Right atrium auricular region (tissue), 2 donors: ENCODE measurements around the gene SMG6. TPM values are rescaled to one million over a fixed set of nuclear protein-coding genes. Genes with fewer than 3 reads are reported as not detected.

Experiments used
- DNase-seq: peaks from one replicate; pipeline ENCODE4 v3.0.0-alpha.2; 2019; ENCODE audit warnings: low spot score
- H3K27ac ChIP-seq, 2 donors: fragments of 200-600 bp; sonication (generic); 1 replicate in 1 of 2; 2 replicates in 1 of 2; pipeline ENCODE4 v1.5.1; 2016 to 2019
- H3K27me3 ChIP-seq, 2 donors: fragments of 200-600 bp; sonication (generic); one replicate each; pipeline versions ENCODE4 v1.5.1 to v1.6.0; 2017 to 2019
- H3K36me3 ChIP-seq: fragments of 200-600 bp; sonication (generic); one replicate; pipeline ENCODE4 v1.5.1; 2016
- H3K4me1 ChIP-seq, 2 donors: fragments of 200-600 bp; sonication (generic); one replicate each; pipeline versions ENCODE4 v1.5.1 to v1.6.0; 2017 to 2019
- H3K4me3 ChIP-seq, 2 donors: fragments of 200-600 bp; sonication (generic); 1 replicate in 1 of 2; 2 replicates in 1 of 2; pipeline ENCODE4 v1.5.1; 2017 to 2019; ENCODE audit warnings: mild to moderate bottlenecking in 1 of 2, moderate library complexity in 1 of 2
- H3K9me3 ChIP-seq, 2 donors: fragments of 200-600 bp; sonication (generic); one replicate each; pipeline ENCODE4 v1.5.1; 2019
- CTCF ChIP-seq, 2 donors: fragments of 200-600 bp; sonication (generic); IDR thresholded peaks; one replicate each; pipeline ENCODE4 v1.5.1; 2019; ENCODE audit warnings: antibody characterized with exemption in 2 of 2
- total RNA-seq, 2 donors: library from RNA; depleted of rRNA; stranded (reverse); fragments of >200 nt; gene quantifications; one replicate each; pipeline ENCODE4 v1.1.0, GENCODE V29; 2016

SMG6 gene
- total RNA-seq, 2 donors from 2014 or later, result 18.2 to 29.3 TPM

GRCh38 chr17:2188971-2189630, 114.5 kb downstream of the SMG6 start:
- Histone ChIP-seq H3K4me1 (peaks cover 0 to 46% of the 10 kb centered on the region in 2 donors), H3K9me3 (no peaks in the 10 kb centered on the region), H3K36me3 (peaks cover 8% of the 10 kb centered on the region), H3K27ac (peak overlapping the region; percentile 60 to 83), H3K4me3 (no peak overlapping the region), H3K27me3 (no peaks in the 10 kb centered on the region)
- TF ChIP-seq CTCF (IDR thresholded peaks at IDR 0.05), result no peak
- no peak for DNase-seq

- DNase-seq, result no peak
- Histone ChIP-seq H3K36me3 (peaks cover 8% of the 10 kb centered on the region), H3K4me1 (peaks cover 0 to 49% of the 10 kb centered on the region in 2 donors), H3K4me3 (no peak overlapping the region), H3K27ac (no peak overlapping the region), H3K9me3 (no peaks in the 10 kb centered on the region), H3K27me3 (no peaks in the 10 kb centered on the region)
- no peak for TF ChIP-seq CTCF (IDR thresholded peaks at IDR 0.05)
Observed at GRCh38 chr17:2187758-2188157, 115.8 kb downstream of the SMG6 start.

GRCh38 chr17:2186937-2187336, 116.6 kb downstream of the SMG6 start:
- Histone ChIP-seq H3K4me1 (peaks cover 0 to 49% of the 10 kb centered on the region in 2 donors), H3K36me3 (peaks cover 8% of the 10 kb centered on the region), H3K27me3 (no peaks in the 10 kb centered on the region), H3K4me3 (no peak overlapping the region), H3K27ac (no peak overlapping the region), H3K9me3 (no peaks in the 10 kb centered on the region)
- no peak for TF ChIP-seq CTCF (IDR thresholded peaks at IDR 0.05)
- no peak for DNase-seq

GRCh38 chr17:2184993-2185931, 118.3 kb downstream of the SMG6 start:
- H3K4me1 ChIP-seq, result peaks cover 0 to 49% of the 10 kb centered on the region in 2 donors
- no peaks in the 10 kb centered on the region for H3K27me3 ChIP-seq
- H3K27ac ChIP-seq, result no peak overlapping the region
- no peak overlapping the region for H3K4me3 ChIP-seq
- no peak for TF ChIP-seq CTCF (IDR thresholded peaks at IDR 0.05)
- H3K36me3 ChIP-seq, result peaks cover 8% of the 10 kb centered on the region
- DNase-seq, result no peak
- H3K9me3 ChIP-seq, result no peaks in the 10 kb centered on the region

- no peak for TF ChIP-seq CTCF (IDR thresholded peaks at IDR 0.05)
- no peaks in the 10 kb centered on the region for H3K27me3 ChIP-seq
- H3K4me1 ChIP-seq, result peaks cover 0 to 50% of the 10 kb centered on the region in 2 donors
- H3K4me3 ChIP-seq, result no peak overlapping the region
- H3K9me3 ChIP-seq, result no peaks in the 10 kb centered on the region
- H3K27ac ChIP-seq, result no peak overlapping the region
- H3K36me3 ChIP-seq, result peaks cover 8% of the 10 kb centered on the region
- no peak for DNase-seq
Observed at GRCh38 chr17:2183346-2183745, 120.2 kb downstream of the SMG6 start.
